Activated T-cell treated with anti-CD3 and anti-CD28 coated beads for 48 hours (primary cell): Measurements from ENCODE around the gene FANCC.

ENCODE experiments used
- DNase-seq: peaks from one replicate; pipeline ENCODE4 v3.0.0-alpha.2; 2020; ENCODE audit warnings: low read depth

FANCC gene

DNA sequence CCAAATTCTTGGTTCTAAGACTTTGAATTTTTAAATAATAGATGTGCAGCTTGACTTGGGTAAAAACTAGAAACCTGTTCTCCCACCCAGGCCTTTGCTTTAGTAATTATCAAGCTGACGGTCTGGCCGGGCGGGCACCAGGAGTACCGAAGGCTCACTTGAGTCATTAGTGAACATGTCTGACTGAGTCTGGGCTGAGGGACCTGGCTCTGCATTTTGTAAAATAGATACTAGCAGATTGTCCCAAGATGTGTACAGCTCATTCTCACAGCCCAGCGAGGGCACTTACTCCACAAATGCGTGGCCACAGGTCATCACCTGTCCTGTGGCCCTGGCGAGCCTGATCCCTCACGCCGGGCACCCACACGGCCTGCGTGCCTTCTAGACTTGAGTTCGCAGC lies 216.2 kb downstream of the FANCC start:
- DNase-seq: no peak

DNA sequence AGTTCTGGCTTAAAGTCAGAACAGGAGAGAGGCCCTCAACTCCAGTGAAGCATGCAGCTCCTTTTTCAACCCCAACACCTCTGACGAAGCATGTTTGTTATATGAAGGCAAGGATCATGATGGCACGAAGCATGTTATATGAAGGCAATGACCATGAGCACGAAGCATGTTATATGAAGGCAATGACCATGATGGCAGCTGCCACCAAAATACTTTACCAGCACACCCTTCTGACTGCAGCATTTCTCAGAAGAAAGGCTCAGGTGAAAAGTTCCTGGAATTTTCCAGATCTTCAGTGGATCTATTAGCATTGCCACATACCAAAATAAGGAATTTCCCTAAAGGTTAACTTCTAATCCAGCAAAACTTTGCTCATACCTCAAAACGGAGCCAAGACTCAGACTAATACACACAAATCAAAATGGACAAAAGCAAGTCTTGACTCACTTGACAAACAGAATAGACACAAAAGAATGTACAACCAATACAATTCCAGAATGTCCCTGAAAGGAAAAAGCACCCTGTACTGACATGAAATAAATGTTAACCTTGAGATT lies 217.4 kb downstream of the FANCC start:
- no peak for DNase-seq

DNA sequence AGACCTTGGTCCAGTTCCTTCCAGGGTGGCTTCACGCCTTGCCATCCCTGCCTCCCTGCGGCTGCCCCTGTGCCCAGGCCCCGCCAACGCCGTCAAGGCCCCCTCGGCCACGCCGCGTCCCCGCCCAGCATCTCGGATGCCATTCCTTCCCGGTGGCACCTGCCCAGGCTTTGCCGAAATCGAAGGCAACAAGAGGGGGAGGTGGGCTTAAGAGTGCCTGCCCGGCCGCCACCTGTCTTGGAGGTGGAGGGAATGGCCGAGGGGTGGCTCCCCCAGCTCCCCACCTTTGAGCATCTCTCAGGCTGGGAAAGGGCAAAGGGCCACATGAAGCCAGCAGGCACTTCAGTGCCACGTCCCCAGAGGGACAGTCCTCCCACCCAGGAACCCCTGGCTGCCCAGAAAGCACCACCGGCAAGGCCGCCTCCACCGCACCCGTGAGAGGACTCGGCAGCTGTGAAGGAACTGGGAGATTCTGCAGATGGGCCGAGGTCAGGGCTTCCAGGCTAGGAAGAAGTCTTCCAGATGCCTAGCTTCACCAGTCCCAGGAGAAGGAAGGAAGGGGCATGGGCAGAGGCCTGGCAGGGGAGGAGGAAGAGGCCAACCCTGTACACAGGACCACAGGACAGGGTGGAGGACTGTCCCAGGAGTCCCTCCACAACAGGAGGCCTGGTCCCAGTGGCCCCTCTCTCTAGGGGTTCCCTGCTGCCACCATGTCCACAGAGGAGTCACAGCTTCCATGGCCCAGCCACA lies 218.0 kb downstream of the FANCC start:
- DNase-seq: no peak

DNA sequence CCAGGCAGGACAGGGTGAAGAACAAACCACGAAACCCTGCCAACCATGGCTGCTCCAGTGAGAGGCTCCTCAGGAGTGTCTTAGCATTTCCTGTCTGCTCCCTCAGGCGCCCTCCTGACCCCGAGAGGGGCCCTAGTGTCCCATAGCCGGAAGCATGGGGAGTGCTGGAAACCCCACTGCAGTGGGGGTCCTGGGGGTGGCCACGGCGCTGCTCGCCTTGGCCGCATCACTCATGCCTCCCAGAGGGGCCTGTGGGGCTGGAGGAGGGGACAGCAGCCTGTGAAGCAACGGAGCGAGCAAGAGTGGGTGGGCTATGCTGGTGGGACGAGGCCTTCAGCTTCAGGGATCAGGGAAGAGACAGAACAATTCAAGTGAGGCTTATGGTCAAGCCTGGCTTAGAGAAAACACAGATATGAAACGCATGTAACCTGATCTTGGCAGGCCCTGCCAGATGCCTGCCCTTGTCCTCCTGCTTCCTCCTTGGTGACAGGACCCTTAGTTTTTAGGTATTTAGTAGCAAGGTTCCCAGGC lies 219.1 kb downstream of the FANCC start:
- no peak for DNase-seq

DNA sequence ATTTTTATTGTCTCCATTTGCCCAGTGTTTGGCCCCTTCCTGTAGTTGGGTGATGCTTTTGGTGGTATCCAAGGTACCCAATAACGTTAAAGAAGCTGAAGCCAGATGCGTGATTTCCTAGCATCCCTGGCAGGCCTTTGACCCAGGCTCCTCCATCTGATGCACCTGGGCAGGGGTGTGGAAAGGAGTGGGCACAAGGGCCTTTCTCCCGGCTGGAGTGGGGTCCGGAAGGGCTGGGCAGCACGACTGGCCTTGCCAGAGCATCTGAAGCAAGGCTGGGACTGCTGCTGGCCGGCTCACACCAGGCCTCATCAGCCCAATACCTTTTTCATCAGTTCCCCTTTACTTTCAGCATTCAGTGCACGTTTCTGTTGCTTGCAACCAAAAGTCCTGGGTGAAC lies 220.2 kb downstream of the FANCC start:
- no peak for DNase-seq

DNA sequence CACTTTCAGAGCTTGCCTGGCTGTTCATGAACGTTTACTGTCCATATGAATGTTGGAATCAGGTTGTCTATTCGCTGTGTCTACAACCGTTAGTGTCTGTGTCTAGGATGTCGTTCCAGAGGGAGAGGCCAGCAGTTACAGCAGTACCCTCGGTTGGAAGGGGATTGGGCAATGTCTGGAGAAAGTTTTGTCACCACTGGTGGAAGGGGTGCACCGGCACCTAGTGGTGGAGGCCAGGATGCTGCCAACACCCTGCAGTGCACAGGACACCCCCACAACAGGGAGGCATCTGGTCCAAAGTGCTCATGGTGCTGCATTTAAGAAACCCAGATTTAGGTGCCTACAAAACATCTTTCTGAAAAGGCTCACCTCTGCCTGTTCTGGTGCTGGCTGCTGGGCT lies 220.7 kb downstream of the FANCC start:
- DNase-seq: no peak

DNA sequence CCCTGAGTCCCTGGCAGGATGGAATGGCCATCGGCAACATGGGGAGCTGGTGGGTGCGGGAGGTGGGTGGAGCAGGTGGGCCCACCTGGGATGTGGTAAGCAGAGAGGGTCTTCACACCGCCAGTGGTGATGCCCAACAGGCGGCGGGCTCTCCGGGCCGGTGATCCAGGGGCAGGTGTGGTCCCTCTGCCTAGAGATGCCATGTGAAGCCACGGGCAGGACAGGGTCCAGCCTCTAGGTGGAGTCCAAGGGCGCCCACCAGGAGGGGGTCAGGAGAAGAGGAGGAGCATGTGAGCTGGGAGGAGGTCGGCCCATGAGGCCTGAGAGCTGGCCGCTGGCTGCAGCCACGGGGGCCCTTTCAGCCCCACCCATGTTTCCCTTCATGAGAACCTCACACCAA lies 221.1 kb downstream of the FANCC start:
- DNase-seq: no peak

DNA sequence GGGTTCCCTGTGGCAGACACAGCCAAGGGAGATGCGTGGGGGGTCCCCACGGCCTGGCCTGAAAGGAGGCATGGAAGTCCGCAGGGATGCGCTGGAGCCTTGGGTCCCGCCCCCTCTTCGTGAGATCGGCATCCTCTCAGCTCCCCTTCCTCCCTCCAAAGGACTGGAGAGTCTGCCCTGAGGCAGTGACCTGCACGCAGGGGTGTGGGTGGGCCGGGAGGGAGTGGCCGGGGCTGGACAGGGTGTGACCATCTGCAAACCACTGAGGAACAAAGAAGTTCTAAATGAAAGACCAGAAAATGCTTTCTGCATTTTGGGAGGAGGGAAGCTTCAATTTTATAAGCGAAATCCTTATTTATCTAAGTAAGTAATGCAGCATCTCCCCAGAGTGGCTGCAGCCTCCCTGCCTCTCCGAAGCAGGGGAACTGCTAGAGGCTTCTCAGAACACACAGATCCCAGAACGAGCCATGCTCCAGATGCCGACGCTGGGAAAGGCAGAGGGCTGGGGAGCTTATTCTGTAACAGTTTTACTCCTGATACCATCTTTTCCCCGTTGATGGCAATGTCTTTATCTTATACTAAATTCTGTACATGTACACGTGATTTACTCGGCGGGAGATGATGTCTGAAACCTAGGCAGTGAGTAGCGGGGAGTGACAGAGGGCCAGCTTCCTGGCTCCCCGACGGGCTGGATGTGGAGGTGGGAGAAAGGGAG lies 221.7 kb downstream of the FANCC start:
- DNase-seq: no peak

DNA sequence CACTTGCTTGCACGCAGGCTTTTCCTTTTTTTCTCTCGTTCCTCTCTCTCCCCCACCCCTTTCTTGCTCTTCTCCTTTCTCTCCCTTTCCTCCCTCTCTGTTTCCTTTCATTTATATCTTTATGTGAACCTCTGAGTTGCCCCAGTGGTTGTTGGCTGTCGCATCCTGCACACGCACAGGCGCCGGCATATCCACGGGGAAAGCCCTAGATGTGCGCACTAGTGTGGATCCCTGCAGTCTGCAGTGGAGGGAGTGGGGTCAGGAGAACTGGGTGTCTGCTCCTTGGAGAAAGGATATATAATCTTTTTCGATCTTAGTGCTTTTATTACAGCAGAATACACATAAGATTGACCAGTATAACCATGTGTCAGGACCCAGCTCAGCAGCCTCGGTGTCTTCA lies 223.5 kb downstream of the FANCC start:
- DNase-seq: no peak

DNA sequence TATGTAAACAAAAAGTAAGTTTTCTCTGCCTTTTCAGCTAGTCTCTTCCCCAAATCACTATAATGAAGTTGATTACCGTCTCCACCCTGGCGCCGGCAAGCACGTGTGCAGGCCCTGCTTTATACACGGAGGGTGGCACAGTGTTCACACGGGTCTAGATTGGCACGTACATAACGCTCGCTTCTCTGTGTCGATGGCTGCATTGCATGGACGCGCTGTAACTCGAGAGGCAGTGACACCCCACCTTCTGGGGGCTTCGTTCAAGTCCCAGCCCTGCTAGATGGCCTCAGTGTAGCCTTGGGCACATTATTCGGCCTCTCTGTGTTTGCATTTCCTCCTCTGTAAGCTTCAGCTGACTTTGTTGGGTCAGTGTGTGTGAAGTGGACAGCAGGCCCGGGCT lies 223.9 kb downstream of the FANCC start:
- no peak for DNase-seq

DNA sequence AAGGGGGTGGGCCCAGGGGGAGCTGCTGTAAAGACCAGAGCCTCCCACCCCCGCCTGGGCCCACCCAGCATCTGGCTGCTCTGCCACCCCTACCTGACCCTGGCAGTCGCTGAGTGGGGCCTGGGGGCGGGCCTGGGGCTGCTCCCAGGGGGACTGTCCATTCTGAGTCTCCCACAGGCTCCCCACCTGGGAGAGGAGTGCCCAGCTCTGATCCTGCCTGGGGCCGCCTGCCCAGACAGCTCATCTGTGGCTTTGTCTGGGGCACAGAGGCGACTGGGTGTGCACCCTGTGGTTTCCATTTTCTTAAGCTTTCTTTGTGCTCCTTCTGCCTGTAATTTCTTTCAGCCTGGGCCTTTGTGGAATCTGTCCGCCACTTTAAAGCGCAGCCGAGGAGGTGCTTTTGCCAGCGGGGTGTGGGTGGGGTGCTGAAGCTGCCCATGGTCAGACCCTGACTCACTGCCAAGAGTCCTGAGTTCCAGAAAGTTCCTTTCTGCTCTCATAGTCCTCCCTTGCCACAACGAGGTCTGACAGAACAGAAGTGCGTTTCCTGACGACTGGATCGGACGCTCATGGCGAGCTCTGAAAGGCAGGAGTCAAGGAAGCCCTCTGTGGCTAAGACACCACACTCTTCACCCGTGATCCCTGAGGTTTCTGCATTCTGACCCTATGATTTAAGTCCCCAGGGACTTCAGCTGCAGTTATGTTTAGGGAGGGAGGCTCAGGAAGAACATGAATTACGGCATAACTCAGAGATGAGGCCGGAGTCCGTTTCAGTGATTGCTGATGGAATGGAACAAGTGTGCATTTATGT lies 225.0 kb downstream of the FANCC start:
- DNase-seq: no peak

DNA sequence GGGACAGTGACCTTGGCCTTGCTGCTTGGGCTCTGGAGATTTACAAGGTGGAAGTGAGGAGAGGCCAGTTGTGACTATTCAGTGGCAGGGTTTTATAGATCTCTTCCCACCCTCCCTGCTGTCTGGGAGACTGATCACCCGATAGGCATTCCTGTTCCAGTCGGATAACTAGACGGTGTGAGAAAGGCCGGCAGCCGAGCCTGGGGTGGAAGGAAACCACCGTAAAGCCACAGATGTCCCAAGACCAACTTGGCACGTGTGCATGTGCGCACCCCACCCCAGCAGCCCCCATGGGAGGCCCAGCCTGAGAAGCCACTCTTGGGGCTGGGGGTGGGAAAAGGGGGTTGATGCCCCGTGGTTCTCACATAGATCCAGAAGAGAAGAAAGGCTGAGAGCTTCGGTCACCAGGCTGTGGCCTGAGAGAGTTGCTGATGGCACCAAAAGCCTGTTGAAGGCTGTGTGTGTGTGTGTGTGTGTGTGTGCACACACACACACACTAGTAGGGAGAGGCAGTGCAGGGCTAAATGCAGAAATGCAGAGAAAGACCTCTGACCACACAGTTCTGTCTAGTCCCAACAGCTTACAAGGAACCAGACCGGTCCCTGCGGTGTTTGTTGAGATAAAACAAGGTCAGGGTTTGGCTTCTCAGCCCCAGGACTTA lies 225.8 kb downstream of the FANCC start:
- no peak for DNase-seq

DNA sequence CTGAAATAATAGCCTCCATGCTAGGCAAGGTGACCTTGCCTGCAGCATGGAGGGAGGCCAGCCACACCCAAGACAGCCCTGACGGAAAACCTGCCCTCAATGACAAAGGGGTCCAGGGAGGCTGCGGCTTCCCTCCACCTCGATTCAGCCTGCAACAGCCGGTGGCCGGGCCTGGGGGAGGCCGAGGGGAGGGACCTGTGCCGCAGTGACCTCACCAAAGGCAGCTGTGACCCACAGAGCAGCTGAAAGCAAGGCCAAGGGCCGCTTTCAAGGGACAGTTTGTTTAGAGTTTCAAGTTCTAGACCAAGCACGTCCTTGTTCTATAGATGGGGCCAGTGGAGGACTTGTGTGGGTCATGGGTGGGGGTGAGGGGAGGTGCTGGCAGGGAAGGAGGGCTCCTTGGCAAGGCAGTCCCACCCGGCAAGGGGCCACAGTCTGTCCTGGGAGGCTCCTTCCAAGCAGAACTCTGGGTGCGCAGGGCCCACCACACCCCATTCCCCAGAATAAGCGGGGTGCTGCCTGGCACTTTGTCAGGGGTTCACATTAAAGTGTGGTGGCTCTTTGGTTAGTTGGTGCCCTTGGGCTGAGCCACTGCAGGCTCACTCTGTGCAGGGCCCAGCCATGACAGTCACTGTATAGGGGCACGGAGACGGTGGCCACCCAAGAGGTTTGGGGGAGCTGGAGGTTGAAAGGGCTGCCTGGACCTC lies 226.5 kb downstream of the FANCC start:
- DNase-seq: no peak

DNA sequence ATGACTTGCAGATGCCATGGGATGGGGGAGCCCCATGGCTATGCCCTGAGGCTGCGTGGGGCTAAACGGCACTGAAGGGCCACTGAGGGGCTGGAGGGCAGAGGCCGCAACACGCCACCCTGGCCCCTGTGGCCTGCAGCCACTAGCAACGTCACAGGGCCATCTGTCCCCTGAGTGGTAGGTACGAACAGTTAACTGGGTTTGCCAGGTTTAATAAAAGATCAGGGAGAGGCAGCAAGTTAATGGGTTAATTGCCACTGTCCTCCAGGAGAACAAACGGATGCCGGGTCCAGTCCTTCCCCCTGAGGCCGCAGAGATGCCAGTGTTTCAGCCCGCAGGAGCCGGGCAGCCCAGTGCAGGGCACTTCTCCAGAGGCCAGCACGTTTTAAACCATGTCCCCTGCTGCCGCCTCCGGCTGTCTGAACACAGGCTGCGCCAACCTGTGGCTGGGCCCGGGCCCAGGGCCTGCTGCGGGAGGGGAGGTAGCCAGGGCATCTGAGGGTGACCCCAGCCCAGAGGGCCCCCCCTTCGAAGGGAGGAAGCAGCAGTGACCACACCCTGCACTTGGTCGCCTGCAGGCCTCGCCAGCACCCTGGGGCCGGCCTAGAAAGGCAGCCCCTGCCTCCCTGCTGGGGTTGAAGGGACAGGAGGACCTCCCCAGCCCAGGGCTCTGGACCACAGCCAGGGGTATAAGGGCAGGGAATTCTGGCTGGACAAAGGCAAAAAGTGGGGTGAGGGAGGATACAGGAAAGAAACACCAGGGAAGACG lies 227.3 kb downstream of the FANCC start:
- no peak for DNase-seq

DNA sequence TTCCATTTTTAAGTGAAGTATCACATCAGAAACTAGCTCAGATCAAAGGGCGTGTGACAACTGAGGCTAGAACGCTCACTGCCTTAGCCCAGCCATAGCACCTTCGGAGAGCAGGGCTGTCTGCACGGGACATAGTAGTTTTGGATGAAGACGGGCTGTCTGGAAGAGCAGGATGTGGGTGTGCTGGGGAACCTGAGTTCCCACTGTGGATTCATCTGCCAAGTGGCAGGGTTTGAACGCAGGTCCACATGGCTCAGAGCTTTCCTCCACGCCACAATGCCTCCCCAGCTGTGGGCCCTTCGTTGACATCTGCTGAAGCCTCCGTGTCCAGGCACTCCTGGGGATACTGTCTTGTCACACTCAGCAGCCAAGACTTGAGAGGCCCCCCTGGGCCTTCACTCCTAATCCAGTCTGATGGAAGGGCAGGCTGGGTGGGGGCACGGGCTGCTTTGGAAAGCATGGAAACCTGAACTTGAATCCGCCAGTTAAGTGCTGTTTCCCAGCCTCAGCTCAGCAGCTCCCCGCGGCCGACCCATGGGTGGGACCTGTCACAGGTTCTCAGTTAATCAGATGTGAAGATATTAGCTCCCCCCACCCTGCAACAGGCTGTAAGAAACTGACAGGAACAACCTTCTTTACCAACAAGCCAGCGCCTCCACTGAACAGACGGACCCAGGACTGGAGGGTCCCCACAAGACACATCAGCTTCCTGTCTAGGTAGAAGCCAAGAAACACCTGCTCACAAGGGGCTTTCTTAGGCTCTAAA lies 228.1 kb downstream of the FANCC start:
- DNase-seq: no peak

DNA sequence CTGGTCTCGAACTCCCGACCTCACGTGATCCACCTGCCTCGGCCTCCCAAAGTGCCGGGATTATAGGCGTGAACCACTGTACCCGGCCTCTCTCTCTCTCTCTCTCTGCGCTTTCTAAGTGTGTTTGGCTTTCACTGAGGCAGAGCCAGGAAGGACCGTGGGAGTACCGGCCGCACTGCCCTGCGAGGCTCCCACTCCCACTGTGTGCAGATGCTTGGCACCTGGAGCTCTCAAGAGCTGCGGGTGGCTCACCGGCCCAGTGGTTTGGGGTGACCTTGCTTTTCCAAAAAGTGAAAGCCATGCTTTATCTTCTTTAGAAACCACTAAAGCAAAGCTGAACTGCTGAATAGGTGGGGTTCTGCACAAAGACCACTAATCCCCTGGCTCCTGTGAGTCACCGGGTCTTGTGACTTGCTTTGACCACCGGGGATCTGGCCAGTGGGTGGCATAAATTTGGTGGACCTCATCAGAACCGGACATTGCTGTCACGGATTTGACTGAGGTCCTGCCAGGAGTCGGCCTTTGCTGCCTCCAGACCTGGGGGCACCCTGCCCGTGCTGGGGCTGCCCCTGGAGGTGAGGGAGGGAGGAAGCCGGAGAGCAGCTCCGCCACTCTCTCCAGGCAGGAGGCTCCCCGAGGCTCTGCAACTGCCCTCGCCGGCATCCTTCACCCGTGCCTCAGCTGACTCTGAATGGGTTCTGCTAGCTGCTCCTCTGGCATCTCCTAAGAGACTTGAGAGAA lies 228.9 kb downstream of the FANCC start:
- DNase-seq: no peak

DNA sequence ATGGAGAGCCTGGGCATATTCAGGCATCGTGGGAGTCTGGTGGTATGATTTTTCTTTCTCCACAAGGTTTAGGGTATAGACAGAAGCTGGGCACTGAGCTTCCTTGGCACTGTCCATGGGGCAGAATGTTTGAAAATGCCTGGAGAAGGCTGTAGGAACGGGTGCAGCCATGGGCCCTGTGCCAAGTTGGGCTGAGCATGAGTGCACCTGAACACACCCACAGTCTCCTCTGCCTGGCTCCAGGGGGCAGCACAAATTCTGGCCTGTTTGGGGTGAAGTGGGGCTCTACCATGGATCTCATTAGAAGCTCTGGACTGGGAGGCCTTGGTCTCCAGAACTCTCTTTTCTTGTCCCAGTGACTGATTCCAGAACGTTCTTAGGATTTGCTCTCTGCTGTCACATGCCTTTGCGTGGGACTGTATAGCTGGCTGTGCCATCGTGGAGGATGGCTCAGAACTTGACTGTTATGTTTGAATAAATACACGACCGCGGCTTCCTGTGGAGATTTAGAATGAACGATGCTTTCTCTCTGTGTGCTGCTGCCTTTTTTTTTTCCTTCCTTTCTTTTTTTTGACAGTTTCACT lies 229.8 kb downstream of the FANCC start:
- DNase-seq: no peak

DNA sequence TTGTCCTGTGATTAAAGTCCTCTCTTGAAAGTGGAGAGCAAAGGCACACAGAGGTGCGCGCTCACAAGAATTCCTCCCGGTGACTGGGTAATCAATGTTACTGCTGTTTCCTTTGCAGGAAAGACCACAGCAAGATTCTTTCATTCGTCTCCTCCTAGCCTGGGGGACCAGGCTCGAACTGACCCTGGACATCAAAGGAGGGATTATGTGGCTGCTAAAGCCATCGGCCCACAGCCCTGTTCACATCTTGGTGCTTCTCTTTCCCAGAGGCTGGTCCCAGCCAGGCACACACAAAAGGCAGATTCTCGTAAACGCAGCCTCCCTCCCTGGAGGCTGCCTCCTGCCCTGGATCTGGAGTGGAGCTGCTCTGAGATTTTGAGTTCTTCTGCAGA lies 230.9 kb downstream of the FANCC start:
- no peak for DNase-seq
